Loucy (cell line): ENCODE data around the gene PIK3R5.

ENCODE experiments used
- H2AFZ ChIP-seq: fragments of 200-600 bp; sonication (generic); 2 replicates; pipeline ENCODE4 v1.6.0; 2016; ENCODE audit warnings: antibody characterized with exemption, mild to moderate bottlenecking, low read length, moderate library complexity
- H3F3A ChIP-seq: fragments of 200-600 bp; 2 replicates; pipeline ENCODE4 v1.6.0; 2016; ENCODE audit warnings: antibody characterized with exemption, low read depth, mild to moderate bottlenecking
- H3K27me3 ChIP-seq: fragments of 200-600 bp; sonication (generic); 2 replicates; pipeline ENCODE4 v1.6.1; 2014; ENCODE audit warnings: low read length, mild to moderate bottlenecking; ENCODE audit not compliant: insufficient read depth, poor library complexity, severe bottlenecking
- H3K36me3 ChIP-seq: fragments of 200-600 bp; sonication (generic); 2 replicates; pipeline ENCODE4 v1.6.1; 2016; ENCODE audit warnings: low read length; ENCODE audit not compliant: insufficient read depth
- H3K4me1 ChIP-seq: fragments of 200-600 bp; sonication (generic); 2 replicates; pipeline ENCODE4 v1.5.1; 2014; ENCODE audit warnings: low read length, mild to moderate bottlenecking; ENCODE audit not compliant: insufficient read depth, poor library complexity, severe bottlenecking
- H3K4me2 ChIP-seq: fragments of 200-600 bp; sonication (generic); 2 replicates; pipeline ENCODE4 v1.6.0; 2014; ENCODE audit warnings: antibody characterized with exemption, low read length, low read depth, mild to moderate bottlenecking; ENCODE audit not compliant: poor library complexity, severe bottlenecking
- H3K4me3 ChIP-seq: fragments of 200-600 bp; sonication (generic); 2 replicates; pipeline ENCODE4 v1.5.1; 2014; ENCODE audit warnings: low read length, mild to moderate bottlenecking, mixed read lengths; ENCODE audit not compliant: poor library complexity, severe bottlenecking
- H3K79me2 ChIP-seq: fragments of 200-600 bp; sonication (generic); 2 replicates; pipeline ENCODE4 v1.6.1; 2014; ENCODE audit warnings: low read length; ENCODE audit not compliant: insufficient read depth
- H3K9ac ChIP-seq: fragments of 200-600 bp; sonication (generic); 2 replicates; pipeline ENCODE4 v1.6.0; 2014; ENCODE audit warnings: mild to moderate bottlenecking, low read depth, low read length, moderate library complexity; ENCODE audit not compliant: poor library complexity, severe bottlenecking
- H3K9me2 ChIP-seq: fragments of 200-600 bp; sonication (generic); replicated peaks from 2 replicates; pipeline ENCODE4 v1.6.1; 2016; ENCODE audit warnings: low read depth, low read length, mixed read lengths
- H3K9me3 ChIP-seq: fragments of 200-600 bp; sonication (generic); 2 replicates; pipeline ENCODE4 v1.6.1; 2014; ENCODE audit warnings: mild to moderate bottlenecking, antibody characterized with exemption, low read length, low read depth; ENCODE audit not compliant: insufficient read depth
- H4K20me1 ChIP-seq: fragments of 200-600 bp; sonication (generic); 2 replicates; pipeline ENCODE4 v1.6.0; 2014; ENCODE audit warnings: antibody characterized with exemption, low read length, mild to moderate bottlenecking; ENCODE audit not compliant: insufficient read depth, poor library complexity, severe bottlenecking
- CTCF ChIP-seq: fragments of 200-600 bp; sonication (generic); conservative IDR thresholded peaks from 2 replicates; pipeline ENCODE4 v1.5.1; 2014; ENCODE audit warnings: mild to moderate bottlenecking, antibody characterized with exemption, low read length
- EZH2phosphoT487 ChIP-seq: fragments of 200-600 bp; IDR thresholded peaks from 2 replicates; pipeline ENCODE4 v1.6.1; 2018; ENCODE audit warnings: antibody characterized with exemption, mild to moderate bottlenecking, moderate library complexity, borderline replicate concordance

PIK3R5 gene

GRCh38 chr17:8922451-8922850 lies 43.1 kb downstream of the PIK3R5 start:
- Histone ChIP-seq H3K36me3 (peaks cover 1% of the 10 kb centered on the region; the same call in 1 of the 2 replicates), H3K27me3 (no peaks in the 10 kb centered on the region), H3K4me1 (no peaks in the 10 kb centered on the region), H2AFZ (no peak overlapping the region), H3K9me3 (peaks cover 5% of the 10 kb centered on the region; the same call in 1 of the 2 replicates), H3K4me2 (no peak overlapping the region), H3K4me3 (no peak overlapping the region), H3F3A (no peaks in the 10 kb centered on the region), H3K79me2 (no peaks in the 10 kb centered on the region; the same call in 1 of the 2 replicates), H3K9me2 (no peaks in the 10 kb centered on the region), H4K20me1 (no peaks in the 10 kb centered on the region), H3K9ac (no peak overlapping the region)
- TF ChIP-seq EZH2phosphoT487 (no peak), CTCF (no peak)

GRCh38 chr17:8921147-8921546 lies 44.4 kb downstream of the PIK3R5 start:
- H3K4me2 ChIP-seq, result no peak overlapping the region
- H3K4me1 ChIP-seq, result no peaks in the 10 kb centered on the region
- no peaks in the 10 kb centered on the region for H3K27me3 ChIP-seq
- no peak for TF ChIP-seq CTCF
- H3K9ac ChIP-seq, result no peak overlapping the region
- no peak overlapping the region for H3K4me3 ChIP-seq
- no peaks in the 10 kb centered on the region; the same call in 1 of the 2 replicates for H3K79me2 ChIP-seq
- no peaks in the 10 kb centered on the region for H3K9me2 ChIP-seq
- H3F3A ChIP-seq, result no peaks in the 10 kb centered on the region
- 0 out of 2 replicates have a peak, but pooled peaks cover 3% of the 10 kb centered on the region for H3K9me3 ChIP-seq
- H2AFZ ChIP-seq, result no peak overlapping the region
- no peaks in the 10 kb centered on the region for H4K20me1 ChIP-seq
- no peaks in the 10 kb centered on the region for H3K36me3 ChIP-seq

GRCh38 chr17:8918807-8919465 lies 46.6 kb downstream of the PIK3R5 start:
- no peaks in the 10 kb centered on the region for H3K9me2 ChIP-seq
- no peaks in the 10 kb centered on the region for H4K20me1 ChIP-seq
- H2AFZ ChIP-seq, result no peak overlapping the region
- no peak overlapping the region for H3K4me2 ChIP-seq
- H3K9ac ChIP-seq, result no peak overlapping the region
- no peaks in the 10 kb centered on the region for H3K27me3 ChIP-seq
- H3K4me1 ChIP-seq, result no peaks in the 10 kb centered on the region
- H3K9me3 ChIP-seq, result 0 out of 2 replicates have a peak, but pooled peaks cover 3% of the 10 kb centered on the region
- H3K36me3 ChIP-seq, result no peaks in the 10 kb centered on the region
- no peak for TF ChIP-seq EZH2phosphoT487
- no peak for TF ChIP-seq CTCF
- no peak overlapping the region for H3K4me3 ChIP-seq
- no peaks in the 10 kb centered on the region for H3F3A ChIP-seq
- no peaks in the 10 kb centered on the region; the same call in 1 of the 2 replicates for H3K79me2 ChIP-seq
